ENCODE results near the gene LLGL2.

Gene LLGL2

GRCh38 chr17:75552425-75553294, 27.2 kb downstream of the LLGL2 start:
- no peak for DNase-seq

- DNase-seq: no peak
Measured at GRCh38 chr17:75553295-75554110, 28.0 kb downstream of the LLGL2 start.

DNA sequence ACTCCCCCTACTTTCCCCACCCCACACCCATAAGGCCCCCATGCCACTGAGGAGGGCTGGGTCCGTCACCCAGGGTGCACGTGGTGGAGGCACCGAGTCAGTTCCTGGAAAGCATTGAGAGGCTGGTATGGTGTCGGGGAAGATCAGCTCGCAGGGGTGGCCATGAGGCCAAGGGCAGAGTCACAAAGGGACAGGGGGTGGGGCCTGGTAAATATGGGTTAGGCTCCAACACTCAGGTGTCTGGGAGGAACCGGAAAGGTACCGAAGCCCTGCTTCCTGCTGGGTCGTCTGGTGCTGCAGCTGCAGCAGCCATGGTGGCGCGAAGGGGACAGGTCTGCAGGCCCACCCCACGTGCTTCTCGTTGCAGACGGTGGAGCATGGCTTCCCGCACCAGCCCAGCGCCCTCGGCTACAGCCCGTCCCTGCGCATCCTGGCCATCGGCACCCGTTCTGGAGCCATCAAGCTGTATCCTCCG, 30.2 kb downstream of the LLGL2 start:
- DNase-seq: no peak

- DNase-seq: no peak
Measured at GRCh38 chr17:75557075-75557851, 31.8 kb downstream of the LLGL2 start.

DNA sequence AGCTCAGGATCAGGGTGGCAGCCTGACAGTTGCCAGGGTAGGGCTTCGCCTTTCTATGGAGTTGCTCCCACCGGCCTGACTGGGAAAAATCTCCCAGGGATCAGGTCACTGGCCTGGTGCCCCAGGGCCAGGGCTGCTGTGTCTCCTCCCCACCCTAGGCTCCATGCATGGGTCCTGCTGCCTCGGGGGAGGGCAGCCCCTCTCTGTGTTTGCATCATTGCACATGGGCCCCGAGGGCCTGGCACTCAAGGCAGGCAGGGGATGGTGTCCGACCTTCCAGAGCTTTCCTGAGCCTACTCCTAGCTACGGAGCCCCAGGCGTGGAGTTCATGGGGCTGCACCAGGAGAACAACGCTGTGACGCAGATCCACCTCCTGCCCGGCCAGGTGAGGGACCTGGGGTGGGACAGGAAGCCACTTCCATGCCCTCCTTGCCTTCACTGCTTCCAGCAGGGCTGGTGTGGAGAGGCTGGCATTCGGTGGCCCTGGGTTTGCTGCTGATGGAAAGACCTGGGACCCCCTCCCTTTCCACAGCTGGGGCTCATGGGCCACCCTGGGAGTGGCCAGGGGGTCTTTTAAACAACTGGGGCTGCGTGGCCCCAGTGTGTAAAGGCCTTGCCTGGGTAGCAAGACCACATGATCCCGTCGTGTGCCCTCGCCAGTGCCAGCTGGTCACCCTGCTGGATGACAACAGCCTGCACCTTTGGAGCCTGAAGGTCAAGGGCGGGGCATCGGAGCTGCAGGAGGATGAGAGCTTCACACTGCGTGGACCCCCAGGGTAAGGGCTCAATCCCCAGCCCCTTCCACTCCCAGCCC, 32.6 kb downstream of the LLGL2 start:
- DNase-seq: no peak

- no peak for DNase-seq
Measured at GRCh38 chr17:75558666-75559530, 33.4 kb downstream of the LLGL2 start.

DNA sequence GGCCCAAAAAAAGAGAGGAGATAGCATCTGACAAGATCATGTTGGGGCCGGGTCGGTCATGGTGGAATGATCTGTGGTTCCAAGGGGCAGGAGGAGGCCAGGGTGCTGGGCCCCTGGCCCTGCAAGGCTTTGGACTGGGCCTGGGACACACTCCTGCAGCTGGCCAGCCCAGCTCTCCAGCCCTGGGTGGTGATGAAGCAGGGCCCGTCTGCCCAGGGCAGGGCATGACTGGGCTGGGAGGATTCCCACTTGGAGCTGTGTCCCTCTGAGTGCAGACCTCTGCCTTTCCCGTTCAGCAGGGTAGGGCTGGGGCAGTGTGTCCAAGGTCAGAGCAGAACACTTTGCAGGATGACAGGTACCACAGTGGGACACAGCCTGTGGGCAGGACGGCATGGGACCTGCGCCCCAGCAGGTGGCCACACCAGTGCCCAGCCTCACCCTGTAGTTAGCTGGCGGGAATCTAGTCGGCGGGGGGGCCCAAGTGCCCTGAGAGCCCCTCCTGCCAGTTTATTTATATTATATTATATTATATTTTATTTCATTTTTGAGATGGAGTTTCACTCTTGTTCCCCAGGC, 34.5 kb downstream of the LLGL2 start:
- no peak for DNase-seq

DNA sequence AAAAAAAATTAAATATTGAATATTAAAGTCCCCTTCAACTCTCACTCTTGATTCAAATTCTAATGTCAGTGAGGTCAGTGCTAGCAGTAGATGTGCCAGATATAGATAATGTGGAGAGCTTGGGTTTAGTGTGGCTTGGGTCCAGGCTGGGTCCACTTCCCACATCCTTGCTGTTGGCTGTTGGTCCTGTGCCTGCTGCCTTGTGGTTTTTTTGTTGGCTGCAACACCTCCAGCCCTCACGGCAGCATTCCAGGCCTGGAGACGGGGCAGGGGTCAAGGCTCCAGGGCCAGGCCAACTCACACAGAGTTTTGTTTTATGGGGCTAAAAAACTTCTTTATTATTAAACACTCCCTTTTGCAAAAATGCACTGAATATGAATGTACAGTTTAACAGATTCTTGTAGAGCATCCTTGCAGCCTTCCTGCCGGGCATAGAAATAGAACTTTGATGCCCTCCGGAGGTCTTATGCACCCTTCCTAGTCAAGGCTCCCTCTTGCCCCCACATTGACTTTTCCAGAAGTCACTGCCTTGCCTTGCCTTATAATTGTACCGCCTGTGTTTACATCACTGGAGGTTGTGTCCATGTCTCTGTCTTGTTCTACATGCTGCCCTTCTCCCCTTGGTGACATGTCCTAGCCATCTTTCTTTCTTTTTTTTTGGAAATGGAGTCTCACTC, 36.6 kb downstream of the LLGL2 start:
- no peak for DNase-seq

GRCh38 chr17:75563063-75563758, 37.7 kb downstream of the LLGL2 start:
- DNase-seq: no peak

- no peak for DNase-seq
Measured at GRCh38 chr17:75564195-75564594, 38.7 kb downstream of the LLGL2 start.

DNA sequence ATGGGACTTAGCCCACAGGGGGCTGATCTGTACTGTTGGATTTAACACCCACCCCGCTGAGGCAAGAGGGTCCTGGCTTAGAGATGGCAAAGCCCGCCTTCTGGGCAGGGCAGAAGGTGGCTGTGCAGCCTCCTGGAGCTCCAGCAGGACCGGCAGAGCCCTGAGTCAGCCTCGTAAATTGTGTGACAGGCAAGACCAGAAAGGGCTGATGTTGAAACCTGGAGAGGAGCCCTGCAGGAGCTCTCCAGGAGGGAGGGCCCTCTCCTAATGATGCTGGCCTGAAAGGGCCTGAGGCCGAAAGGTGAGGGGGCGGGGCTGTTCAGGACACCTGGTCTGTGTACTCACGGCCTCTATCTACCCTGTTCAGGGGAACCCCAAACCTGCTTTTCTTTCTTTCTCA, 39.6 kb downstream of the LLGL2 start:
- no peak for DNase-seq

- DNase-seq: no peak
Measured at GRCh38 chr17:75565618-75566017, 40.1 kb downstream of the LLGL2 start.

DNA sequence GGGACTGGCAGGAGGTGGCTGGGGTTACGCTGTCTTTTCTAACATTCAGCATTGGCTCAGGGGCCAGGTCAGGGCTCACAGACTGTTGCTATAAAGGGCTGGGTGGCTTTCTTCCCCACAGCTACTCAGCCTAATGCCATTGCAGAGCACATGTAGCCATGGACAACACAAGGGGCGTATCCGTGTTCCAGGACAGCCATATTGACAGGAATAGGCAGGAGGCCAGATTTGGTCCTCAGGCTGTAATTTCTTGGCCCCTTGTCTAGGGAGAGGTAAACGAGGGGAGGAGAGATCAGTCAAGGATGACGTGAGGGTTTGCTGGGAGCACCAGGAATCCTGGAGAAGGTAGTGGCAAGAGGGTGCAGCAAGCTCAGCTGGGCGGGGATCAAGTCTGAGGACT, 40.9 kb downstream of the LLGL2 start:
- DNase-seq: no peak

DNA sequence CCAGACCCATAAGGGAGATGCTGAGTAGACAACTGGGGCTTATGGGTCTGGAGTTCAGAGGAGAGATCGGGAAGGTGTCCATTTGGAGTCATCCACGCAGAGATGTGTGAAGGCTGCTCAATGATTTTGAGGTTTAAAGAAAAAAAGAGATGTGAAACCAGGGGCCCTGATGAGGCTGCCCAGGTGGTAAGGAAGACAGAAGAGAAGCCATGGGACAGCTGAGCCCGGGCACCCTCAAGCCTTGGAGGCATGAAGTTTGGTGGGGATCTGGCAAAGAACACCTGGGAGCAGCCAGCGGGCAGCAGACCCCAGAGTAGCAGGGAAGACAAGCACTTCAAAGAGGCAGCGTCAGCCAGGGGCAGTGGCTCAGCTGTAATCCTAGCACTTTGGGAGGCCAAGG, 41.3 kb downstream of the LLGL2 start:
- DNase-seq: no peak

GRCh38 chr17:75568412-75569255, 43.1 kb downstream of the LLGL2 start:
- no peak for DNase-seq

GRCh38 chr17:75570034-75570676, 44.7 kb downstream of the LLGL2 start:
- DNase-seq: no peak

DNA sequence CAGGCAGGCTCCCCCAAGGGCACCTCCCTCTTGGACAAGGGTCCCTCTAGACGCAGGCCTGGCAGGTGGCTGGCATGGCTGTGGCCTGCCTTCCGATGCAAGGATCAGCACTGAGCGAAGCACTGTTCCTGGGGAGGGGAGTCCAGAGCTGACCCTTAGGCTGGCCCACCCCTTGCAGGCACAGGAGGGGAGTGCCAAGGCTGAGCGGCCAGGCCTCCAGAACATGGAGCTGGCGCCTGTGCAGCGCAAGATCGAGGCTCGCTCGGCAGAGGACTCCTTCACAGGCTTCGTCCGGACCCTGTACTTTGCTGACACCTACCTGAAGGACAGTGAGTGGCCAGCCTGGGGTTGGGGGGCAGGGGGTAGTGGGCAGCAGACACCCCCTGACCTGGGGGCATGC, 45.3 kb downstream of the LLGL2 start:
- no peak for DNase-seq
